ENCODE data around the gene CRIP3. TPM values are rescaled to one million over a fixed set of nuclear protein-coding genes. Genes with fewer than 3 reads are reported as not detected.
A peak's percentile ranks its signal among the peaks of the same experiment; 100 is the strongest.

CRIP3 gene
- total and polyA plus RNA-seq, 2 of the 13 experiments (the other 11 are each of a cell fraction or from before 2014, with no cell fraction given), result 6.3 to 9.3 TPM

DNA sequence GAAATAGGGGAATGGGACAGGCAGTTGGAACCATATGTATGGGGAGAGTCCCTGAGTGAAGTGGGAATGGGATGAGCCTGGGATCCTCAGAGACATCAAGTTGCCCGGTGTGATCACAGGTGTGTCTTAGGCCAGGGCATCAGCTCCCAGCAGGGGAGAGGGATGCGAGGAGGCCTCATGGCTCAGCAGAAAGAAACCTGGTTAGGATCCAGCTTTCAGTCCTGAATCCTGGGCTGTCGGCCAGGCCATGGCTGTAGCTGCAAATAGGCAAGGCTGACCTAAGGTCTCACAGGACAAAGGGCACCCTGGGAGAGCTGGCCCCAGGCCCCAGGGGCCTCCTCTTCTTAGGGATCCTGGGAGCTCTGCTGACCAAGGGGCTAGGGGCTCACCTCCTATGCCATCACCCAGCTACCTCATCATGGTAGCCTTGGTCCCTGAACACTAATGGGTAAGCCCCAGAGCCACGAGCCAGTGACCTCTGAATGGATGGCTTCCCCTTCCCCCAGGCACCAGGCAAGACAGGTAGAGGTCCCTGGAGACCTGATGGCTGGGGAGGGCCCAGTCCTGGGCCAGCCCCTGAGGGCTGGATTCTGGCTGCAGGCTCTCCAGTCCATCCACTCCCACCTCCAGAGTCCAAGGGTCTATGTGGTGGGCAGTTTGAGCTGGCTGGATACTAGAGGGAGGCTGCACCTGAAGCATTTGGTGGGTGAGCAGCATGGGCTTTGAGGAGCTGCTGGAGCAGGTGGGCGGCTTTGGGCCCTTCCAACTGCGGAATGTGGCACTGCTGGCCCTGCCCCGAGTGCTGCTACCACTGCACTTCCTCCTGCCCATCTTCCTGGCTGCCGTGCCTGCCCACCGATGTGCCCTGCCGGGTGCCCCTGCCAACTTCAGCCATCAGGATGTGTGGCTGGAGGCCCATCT is 10.7 kb downstream of the CRIP3 start, which contains the start of gene SLC22A7 (continued):
- TF ChIP-seq, protein P1, sequence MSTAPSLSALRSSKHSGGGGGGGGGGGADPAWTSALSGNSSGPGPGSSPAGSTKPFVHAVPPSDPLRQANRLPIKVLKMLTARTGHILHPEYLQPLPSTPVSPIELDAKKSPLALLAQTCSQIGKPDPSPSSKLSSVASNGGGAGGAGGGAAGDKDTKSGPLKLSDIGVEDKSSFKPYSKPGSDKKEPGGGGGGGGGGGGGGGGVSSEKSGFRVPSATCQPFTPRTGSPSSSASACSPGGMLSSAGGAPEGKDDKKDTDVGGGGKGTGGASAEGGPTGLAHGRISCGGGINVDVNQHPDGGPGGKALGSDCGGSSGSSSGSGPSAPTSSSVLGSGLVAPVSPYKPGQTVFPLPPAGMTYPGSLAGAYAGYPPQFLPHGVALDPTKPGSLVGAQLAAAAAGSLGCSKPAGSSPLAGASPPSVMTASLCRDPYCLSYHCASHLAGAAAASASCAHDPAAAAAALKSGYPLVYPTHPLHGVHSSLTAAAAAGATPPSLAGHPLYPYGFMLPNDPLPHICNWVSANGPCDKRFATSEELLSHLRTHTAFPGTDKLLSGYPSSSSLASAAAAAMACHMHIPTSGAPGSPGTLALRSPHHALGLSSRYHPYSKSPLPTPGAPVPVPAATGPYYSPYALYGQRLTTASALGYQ (CRISPR knock-in tag; IDR thresholded peaks at IDR 0.05), result 0 out of 2 replicates have a peak, but pooled peaks have one; percentile 30
- TF ChIP-seq, protein P2, sequence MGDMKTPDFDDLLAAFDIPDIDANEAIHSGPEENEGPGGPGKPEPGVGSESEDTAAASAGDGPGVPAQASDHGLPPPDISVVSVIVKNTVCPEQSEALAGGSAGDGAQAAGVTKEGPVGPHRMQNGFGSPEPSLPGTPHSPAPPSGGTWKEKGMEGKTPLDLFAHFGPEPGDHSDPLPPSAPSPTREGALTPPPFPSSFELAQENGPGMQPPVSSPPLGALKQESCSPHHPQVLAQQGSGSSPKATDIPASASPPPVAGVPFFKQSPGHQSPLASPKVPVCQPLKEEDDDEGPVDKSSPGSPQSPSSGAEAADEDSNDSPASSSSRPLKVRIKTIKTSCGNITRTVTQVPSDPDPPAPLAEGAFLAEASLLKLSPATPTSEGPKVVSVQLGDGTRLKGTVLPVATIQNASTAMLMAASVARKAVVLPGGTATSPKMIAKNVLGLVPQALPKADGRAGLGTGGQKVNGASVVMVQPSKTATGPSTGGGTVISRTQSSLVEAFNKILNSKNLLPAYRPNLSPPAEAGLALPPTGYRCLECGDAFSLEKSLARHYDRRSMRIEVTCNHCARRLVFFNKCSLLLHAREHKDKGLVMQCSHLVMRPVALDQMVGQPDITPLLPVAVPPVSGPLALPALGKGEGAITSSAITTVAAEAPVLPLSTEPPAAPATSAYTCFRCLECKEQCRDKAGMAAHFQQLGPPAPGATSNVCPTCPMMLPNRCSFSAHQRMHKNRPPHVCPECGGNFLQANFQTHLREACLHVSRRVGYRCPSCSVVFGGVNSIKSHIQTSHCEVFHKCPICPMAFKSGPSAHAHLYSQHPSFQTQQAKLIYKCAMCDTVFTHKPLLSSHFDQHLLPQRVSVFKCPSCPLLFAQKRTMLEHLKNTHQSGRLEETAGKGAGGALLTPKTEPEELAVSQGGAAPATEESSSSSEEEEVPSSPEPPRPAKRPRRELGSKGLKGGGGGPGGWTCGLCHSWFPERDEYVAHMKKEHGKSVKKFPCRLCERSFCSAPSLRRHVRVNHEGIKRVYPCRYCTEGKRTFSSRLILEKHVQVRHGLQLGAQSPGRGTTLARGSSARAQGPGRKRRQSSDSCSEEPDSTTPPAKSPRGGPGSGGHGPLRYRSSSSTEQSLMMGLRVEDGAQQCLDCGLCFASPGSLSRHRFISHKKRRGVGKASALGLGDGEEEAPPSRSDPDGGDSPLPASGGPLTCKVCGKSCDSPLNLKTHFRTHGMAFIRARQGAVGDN (CRISPR knock-in tag; IDR thresholded peaks at IDR 0.05), result peak; percentile 92
- no peak for TF ChIP-seq RBM22 (optimal IDR thresholded peaks at IDR 0.05; ENCODE audit: low read length)
- 0 out of 2 replicates have a peak, but pooled peaks have one; percentile 33 for TF ChIP-seq ZNF678 (CRISPR knock-in tag; IDR thresholded peaks at IDR 0.05)
- peak; percentile 75; the same call in 1 of the 2 replicates for TF ChIP-seq MTA1 (CRISPR knock-in tag; IDR thresholded peaks at IDR 0.05; ENCODE audit: borderline replicate concordance)
- TF ChIP-seq NR2F2 (IDR thresholded peaks at IDR 0.05; ENCODE audit: borderline replicate concordance, low read depth), result peak; percentile 55; the same call in 1 of the 2 replicates
- no peak for TF ChIP-seq ZNF260 (CRISPR knock-in tag; IDR thresholded peaks at IDR 0.05; ENCODE audit: borderline replicate concordance, low read depth)
- TF ChIP-seq, protein P3, sequence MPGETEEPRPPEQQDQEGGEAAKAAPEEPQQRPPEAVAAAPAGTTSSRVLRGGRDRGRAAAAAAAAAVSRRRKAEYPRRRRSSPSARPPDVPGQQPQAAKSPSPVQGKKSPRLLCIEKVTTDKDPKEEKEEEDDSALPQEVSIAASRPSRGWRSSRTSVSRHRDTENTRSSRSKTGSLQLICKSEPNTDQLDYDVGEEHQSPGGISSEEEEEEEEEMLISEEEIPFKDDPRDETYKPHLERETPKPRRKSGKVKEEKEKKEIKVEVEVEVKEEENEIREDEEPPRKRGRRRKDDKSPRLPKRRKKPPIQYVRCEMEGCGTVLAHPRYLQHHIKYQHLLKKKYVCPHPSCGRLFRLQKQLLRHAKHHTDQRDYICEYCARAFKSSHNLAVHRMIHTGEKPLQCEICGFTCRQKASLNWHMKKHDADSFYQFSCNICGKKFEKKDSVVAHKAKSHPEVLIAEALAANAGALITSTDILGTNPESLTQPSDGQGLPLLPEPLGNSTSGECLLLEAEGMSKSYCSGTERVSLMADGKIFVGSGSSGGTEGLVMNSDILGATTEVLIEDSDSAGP (CRISPR knock-in tag; IDR thresholded peaks at IDR 0.05; ENCODE audit: borderline replicate concordance), result peak; percentile 77
- TF ChIP-seq ZNF749 (CRISPR knock-in tag; IDR thresholded peaks at IDR 0.05; ENCODE audit: borderline replicate concordance), result 0 out of 2 replicates have a peak, but pooled peaks have one; percentile 69
- TF ChIP-seq YY1 (IDR thresholded peaks at IDR 0.05; ENCODE audit: insufficient read depth, insufficient replicate concordance, low read depth, low read length), result peak; percentile 33
- peak; percentile 73 for TF ChIP-seq ZNF230 (CRISPR knock-in tag; IDR thresholded peaks at IDR 0.05)
- TF ChIP-seq, protein P4, sequence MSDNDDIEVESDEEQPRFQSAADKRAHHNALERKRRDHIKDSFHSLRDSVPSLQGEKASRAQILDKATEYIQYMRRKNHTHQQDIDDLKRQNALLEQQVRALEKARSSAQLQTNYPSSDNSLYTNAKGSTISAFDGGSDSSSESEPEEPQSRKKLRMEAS (IDR thresholded peaks at IDR 0.05), result peak; percentile 17
- TF ChIP-seq ZNF224 (CRISPR knock-in tag; IDR thresholded peaks at IDR 0.05), result peak; percentile 85; the same call in 1 of the 2 replicates
- TF ChIP-seq RBFOX2 (IDR thresholded peaks at IDR 0.05; ENCODE audit: low read depth, low read length), result peak; percentile 63
- TF ChIP-seq, protein P5, sequence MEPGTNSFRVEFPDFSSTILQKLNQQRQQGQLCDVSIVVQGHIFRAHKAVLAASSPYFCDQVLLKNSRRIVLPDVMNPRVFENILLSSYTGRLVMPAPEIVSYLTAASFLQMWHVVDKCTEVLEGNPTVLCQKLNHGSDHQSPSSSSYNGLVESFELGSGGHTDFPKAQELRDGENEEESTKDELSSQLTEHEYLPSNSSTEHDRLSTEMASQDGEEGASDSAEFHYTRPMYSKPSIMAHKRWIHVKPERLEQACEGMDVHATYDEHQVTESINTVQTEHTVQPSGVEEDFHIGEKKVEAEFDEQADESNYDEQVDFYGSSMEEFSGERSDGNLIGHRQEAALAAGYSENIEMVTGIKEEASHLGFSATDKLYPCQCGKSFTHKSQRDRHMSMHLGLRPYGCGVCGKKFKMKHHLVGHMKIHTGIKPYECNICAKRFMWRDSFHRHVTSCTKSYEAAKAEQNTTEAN (CRISPR knock-in tag; conservative IDR thresholded peaks at IDR 0.05), result 0 out of 2 replicates have a peak, but pooled peaks have one; percentile 20
- TF ChIP-seq ZNF530 (CRISPR knock-in tag; IDR thresholded peaks at IDR 0.05; ENCODE audit: low read depth), result no peak
